Skin epidermis (tissue), 12 donors: ENCODE data around the gene GNAL.

Experiments
- H3K27ac ChIP-seq, 21 experiments: fragments of 200-600 bp; sonication (generic) in 11 of 21; one replicate each; pipeline ENCODE4 v1.5.0; 2020; ENCODE audit warnings: mild to moderate bottlenecking in 3 of 21, inconsistent platforms in 2 of 21, moderate library complexity in 2 of 21
- H3K4me3 ChIP-seq, 7 experiments: fragments of 200-600 bp; sonication (generic) in 2 of 7; one replicate each; pipeline ENCODE4 v1.5.0; 2020; ENCODE audit warnings: inconsistent platforms in 2 of 7, mild to moderate bottlenecking in 2 of 7, moderate library complexity in 1 of 7

Gene GNAL

GRCh38 chr18:11798271-11798670 is 109.2 kb downstream of the GNAL start:
- H3K27ac ChIP-seq = no peak overlapping the region
- no peak overlapping the region for H3K4me3 ChIP-seq

DNA sequence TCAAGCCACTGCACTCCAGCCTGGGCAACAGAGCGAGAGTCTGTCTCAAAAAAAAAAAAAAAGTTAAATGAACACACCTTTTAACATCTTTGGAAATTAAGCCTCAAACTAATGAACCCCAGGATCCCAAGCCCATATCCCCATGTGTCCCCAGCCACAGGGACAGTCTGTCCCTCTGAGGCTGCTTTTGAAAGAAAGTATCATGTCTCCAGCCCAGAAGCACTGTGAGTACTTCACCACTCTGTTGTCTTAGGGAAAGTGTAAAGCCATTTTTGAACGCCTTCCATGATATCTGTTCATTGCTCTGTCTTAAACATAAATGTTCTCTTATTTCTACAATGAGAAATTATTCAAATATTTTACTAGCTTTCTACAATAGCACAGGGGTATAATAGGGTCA is 110.0 kb downstream of the GNAL start:
- Histone ChIP-seq H3K4me3 (no peak overlapping the region), H3K27ac (no peak overlapping the region)

- Histone ChIP-seq H3K4me3 (no peak overlapping the region), H3K27ac (no peak overlapping the region)
These were observed 111.7 kb downstream of the GNAL start for GRCh38 chr18:11800566-11801334.

DNA sequence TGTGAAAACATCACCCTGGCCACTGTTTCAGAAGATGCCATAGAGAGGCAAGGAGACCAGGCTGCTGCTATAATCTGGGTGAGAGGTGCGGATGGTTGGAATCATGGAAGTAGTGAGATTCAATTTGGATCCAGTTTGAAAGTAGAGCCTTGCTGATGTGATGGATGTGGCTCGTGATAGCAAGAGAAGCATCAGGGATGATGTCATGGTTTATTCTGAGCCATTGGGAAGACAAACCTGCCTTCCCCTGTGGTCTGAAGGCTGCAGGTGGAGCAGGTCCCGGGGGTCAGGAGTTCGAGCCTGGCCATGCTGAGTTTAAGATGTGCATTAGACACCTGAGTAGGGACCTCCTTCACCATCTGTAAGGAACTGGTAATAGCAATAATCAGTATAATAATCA is 112.5 kb downstream of the GNAL start:
- Histone ChIP-seq H3K27ac (no peak overlapping the region), H3K4me3 (no peak overlapping the region)

DNA sequence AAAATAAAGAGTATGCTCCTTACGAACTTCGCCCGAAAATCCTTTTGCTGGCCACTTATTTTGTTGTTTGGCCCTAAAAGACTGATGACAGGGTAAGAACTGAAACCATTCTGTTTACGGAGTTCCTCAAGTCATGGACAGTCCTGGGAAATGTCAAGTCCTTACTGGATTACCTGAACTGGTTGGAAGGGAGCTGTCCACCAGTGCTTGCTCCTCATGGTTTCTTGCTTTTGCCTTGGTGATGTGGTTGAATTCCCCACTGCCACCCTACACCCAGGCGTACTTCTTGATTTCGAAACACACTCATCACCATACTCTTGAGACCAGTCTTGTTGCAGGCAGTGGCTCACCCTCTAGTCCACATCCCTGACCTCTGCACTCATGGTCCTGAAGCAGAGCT is 113.1 kb downstream of the GNAL start:
- H3K27ac ChIP-seq = no peak overlapping the region
- H3K4me3 ChIP-seq = no peak overlapping the region

DNA sequence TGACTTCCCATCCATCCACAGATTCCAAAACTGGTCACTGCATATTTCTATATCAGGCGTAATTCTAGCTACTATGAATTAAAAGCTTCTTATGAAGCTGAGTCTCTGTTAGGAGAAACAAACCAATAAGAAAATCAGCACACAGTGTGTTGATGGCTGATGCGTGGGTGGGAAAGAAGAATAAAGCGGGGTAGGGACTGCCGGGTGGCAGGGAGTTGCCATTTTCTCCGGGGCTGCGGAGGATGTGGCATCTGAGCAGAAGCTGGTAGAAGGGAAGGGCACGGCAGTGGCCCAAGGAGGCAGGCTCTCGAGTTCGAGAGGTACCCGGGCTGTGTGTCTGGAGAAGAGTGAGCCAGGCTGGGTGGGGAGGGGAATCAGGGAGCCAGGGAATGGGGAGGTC is 113.5 kb downstream of the GNAL start:
- no peak overlapping the region for H3K4me3 ChIP-seq

DNA sequence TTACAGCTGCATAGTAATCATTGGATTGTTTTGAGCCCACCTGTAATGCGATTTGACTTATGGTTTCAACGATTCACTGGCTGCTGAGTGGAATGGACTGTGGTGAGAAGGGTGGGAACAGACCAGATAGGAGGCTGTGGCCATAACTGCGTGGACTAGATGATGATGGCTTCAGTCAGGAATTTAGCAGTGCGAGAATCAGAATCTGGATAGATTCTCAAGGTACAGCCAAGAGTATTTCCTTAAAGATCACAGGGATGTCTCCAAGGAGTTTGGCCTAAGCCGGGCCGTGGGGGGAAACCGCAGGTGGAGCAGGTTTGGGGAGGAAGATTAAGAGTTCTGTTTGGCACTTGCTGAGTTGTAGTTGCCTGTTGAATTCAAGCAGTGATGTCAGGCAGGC is 118.2 kb downstream of the GNAL start:
- Histone ChIP-seq H3K4me3 (no peak overlapping the region), H3K27ac (no peak overlapping the region)

More for the DNA sequence above, 113.5 kb downstream of the GNAL start:
- no peak overlapping the region for H3K27ac ChIP-seq

GRCh38 chr18:11808001-11808855 is 119.2 kb downstream of the GNAL start:
- Histone ChIP-seq H3K27ac (no peak overlapping the region), H3K4me3 (no peak overlapping the region)

- Histone ChIP-seq H3K4me3 (no peak overlapping the region), H3K27ac (no peak overlapping the region)
These were observed 120.8 kb downstream of the GNAL start for GRCh38 chr18:11809895-11810294.

- Histone ChIP-seq H3K4me3 (no peak overlapping the region), H3K27ac (no peak overlapping the region)
These were observed 121.3 kb downstream of the GNAL start for GRCh38 chr18:11810379-11810778.

- H3K4me3 ChIP-seq = no peak overlapping the region
These were observed 121.9 kb downstream of the GNAL start for GRCh38 chr18:11811009-11811408.

DNA sequence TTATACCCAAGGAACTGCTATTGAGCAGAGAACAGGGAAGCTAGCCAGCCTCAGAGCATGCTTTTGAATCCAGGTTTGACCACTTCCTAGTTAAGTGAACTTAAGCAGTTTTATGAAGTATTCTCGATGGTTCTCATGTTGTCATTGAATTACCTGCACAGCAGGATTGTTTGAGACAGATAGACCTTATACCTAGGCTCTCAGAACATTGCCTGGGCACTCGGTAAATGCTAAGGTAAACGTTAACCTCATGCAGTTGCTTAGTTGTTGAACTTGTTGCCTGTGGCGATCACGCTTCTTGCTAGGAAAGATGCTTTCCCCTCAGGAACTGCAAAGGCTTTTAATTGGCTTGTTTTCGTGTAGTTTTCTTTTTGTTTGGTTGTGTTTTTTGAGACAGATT is 128.2 kb downstream of the GNAL start:
- Histone ChIP-seq H3K4me3 (no peak overlapping the region), H3K27ac (no peak overlapping the region)

More at GRCh38 chr18:11811009-11811408, 121.9 kb downstream of the GNAL start:
- H3K27ac ChIP-seq = no peak overlapping the region

- no peak overlapping the region for H3K27ac ChIP-seq
- no peak overlapping the region for H3K4me3 ChIP-seq
These were observed 129.6 kb downstream of the GNAL start for GRCh38 chr18:11818486-11819203.

GRCh38 chr18:11819938-11820337 is 130.9 kb downstream of the GNAL start:
- Histone ChIP-seq H3K4me3 (no peak overlapping the region), H3K27ac (no peak overlapping the region)

GRCh38 chr18:11820697-11821096 is 131.6 kb downstream of the GNAL start:
- no peak overlapping the region for H3K4me3 ChIP-seq
- no peak overlapping the region for H3K27ac ChIP-seq

DNA sequence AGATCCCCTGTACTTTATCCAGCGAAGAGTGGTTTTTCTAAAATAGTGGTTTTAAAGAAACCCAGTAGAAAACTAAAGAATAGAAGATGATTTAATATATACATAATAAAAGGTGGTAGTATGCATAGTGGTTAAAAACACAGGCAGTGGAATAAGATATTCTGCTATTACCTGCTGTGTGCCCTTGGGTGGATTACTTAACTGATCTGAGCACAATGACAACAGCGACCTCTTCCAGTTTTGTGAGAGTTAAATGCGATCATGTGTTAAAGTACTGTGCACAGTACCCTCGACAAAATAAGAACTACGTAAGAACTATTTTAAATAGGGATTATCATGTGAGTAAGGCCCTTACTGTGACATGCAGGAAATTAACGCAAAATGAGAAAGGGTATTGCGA is 132.1 kb downstream of the GNAL start:
- H3K4me3 ChIP-seq = no peak overlapping the region
- no peak overlapping the region for H3K27ac ChIP-seq

DNA sequence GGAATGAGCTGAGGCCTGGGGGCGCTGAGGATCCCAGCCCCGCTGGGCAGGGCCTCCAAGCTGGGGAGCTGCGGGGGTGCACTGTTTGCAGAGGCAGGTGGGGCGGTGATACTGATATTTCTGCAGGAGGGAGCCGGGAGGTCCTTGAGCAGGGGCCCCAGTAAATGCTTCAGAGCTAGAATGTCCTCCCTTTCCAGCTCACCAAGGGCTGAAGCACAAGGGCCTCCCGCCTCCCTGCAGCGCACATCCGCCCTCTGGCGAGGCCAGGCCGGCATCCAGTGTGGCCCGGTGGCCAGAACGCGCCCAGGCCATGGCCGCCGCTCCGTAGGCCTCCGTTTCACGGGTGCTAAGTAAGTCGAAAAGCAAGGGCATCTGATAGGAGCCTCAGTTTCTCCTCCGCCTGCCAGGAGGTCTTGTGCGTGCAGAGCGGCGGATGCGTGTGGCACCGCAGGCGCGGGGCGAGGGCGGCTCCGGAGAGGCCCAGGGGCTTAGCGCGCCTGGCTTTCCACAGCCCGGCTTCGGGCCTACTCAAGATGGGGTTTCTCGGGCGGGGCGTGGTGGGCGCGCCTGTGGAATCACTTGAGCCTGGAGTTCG is 132.7 kb downstream of the GNAL start:
- H3K4me3 ChIP-seq = no peak overlapping the region
- no peak overlapping the region for H3K27ac ChIP-seq

GRCh38 chr18:11823545-11823944 is 134.5 kb downstream of the GNAL start:
- no peak overlapping the region for H3K4me3 ChIP-seq
- no peak overlapping the region for H3K27ac ChIP-seq

GRCh38 chr18:11826836-11827235 is 137.8 kb downstream of the GNAL start:
- no peak overlapping the region for H3K4me3 ChIP-seq
- H3K27ac ChIP-seq = no peak overlapping the region

DNA sequence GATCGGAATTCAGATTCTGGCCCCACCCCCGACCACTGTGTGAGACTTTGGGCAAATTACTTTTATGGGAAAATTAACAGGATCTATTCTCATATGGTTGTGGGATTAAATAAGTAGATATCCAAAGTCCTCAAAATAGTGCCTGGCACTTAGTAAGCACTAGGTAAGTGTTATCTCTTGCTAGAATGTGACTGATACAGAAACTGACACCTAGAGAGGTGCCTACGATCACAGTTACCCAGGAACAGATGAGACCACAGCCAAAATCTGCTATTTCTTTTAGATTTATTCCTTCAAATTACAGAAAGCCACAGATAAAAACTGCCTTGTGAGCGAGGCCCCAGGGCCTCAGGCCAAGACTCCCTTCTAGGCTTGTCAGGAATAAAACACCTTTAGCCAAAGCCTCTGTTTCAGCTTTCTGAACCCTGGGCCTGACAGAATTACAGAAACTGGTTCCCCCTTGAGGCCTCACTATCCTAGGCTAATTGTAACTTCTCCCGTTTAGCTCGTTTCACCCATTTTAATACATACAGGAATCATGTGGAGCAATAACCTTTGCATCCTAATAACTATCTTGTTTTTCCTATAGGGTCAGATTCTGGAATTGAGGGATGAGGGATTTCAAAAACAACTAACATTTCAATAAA is 139.8 kb downstream of the GNAL start:
- Histone ChIP-seq H3K27ac (no peak overlapping the region), H3K4me3 (no peak overlapping the region)
